WTC11 (cell line): Measurements from ENCODE around the gene TBC1D22A.

Experiments used
- MAX ChIP-seq: sonication (generic); formaldehyde crosslinking; IDR thresholded peaks from 2 replicates; pipeline ENCODE4 v1.8.0; 2022; ENCODE audit warnings: mild to moderate bottlenecking, missing genetic modification reagents
- ZNF281 ChIP-seq: sonication (generic); formaldehyde crosslinking; IDR thresholded peaks from 2 replicates; pipeline ENCODE4 v1.8.0; 2023; ENCODE audit warnings: mild to moderate bottlenecking, missing genetic modification reagents
- TF ChIP-seq, protein P1 (sequence below): fragments of 200-600 bp; IDR thresholded peaks from 2 replicates; pipeline ENCODE4 v1.8.0; 2022; ENCODE audit warnings: antibody characterized with exemption

DNA sequence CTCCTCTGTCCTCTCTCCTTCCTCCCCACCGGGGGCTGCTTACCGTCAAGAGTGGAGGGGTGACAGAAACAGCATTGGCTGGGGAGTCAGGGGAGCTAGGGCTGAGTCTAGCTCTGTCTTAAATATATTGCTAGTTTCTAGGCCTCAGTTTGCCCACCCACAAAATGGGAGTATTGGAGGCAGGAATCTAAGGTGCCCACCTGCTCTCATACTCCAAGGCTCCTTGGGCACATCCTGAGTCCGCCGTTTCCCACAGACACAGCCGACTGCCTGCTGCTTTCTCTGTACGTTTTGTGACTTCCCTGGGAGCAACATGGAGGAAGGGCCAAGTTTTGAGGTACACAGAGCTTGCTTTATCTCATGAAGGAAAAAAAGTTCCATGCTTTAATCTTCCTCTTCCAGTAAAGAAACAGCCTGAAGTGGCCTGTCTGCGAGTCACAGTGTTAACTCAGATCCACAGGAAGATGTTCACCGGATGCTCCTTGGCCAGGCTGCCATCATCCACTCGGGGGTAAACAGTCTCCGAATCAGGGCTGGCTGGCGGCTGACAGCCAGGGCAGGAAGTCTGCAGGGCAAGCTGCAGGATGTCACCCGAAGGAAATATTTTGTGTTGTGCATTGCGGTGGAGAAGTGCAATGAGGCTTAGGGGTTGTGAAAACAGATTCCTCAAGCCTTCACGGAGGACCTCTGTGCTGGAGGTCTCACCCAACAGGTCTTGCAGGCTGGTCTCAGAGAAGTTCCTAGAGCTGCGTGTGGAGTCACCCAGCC, 13.4 kb upstream of the TBC1D22A start:
- TF ChIP-seq ZNF281 (CRISPR knock-in tag): no peak
- TF ChIP-seq MAX (CRISPR knock-in tag): no peak
- TF ChIP-seq, protein P1, sequence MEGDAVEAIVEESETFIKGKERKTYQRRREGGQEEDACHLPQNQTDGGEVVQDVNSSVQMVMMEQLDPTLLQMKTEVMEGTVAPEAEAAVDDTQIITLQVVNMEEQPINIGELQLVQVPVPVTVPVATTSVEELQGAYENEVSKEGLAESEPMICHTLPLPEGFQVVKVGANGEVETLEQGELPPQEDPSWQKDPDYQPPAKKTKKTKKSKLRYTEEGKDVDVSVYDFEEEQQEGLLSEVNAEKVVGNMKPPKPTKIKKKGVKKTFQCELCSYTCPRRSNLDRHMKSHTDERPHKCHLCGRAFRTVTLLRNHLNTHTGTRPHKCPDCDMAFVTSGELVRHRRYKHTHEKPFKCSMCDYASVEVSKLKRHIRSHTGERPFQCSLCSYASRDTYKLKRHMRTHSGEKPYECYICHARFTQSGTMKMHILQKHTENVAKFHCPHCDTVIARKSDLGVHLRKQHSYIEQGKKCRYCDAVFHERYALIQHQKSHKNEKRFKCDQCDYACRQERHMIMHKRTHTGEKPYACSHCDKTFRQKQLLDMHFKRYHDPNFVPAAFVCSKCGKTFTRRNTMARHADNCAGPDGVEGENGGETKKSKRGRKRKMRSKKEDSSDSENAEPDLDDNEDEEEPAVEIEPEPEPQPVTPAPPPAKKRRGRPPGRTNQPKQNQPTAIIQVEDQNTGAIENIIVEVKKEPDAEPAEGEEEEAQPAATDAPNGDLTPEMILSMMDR: no peak
